Neural cell (in vitro differentiated cells): Measurements from ENCODE around the gene MAGI2. TPM values are rescaled to one million over a fixed set of nuclear protein-coding genes. Genes with fewer than 3 reads are reported as not detected.

Experiments
- H2AFZ ChIP-seq: fragments of 200-600, 300-800 bp; sonication (generic), shearing (Covaris generic); 2 replicates; pipeline ENCODE4 v1.6.0; 2014; ENCODE audit warnings: low read depth, mild to moderate bottlenecking, antibody characterized with exemption, low read length, moderate library complexity
- H3F3A ChIP-seq: fragments of 200-600 bp; shearing (Covaris generic); 2 replicates; pipeline ENCODE4 v1.6.1; 2016; ENCODE audit warnings: mild to moderate bottlenecking, moderate library complexity, mixed read lengths, antibody characterized with exemption, low read length; ENCODE audit not compliant: insufficient read depth, poor library complexity, severe bottlenecking
- H3K27ac ChIP-seq: fragments of 200-600, 300-800 bp; sonication (generic), shearing (Covaris generic); 2 replicates; pipeline ENCODE4 v1.5.1; 2014; ENCODE audit warnings: mild to moderate bottlenecking, low read length, moderate library complexity
- H3K27me3 ChIP-seq: fragments of 300-800, 200-600 bp; sonication (generic), shearing (Covaris generic); 2 replicates; pipeline ENCODE4 v1.6.0; 2014; ENCODE audit warnings: mild to moderate bottlenecking, low read depth, low read length, moderate library complexity; ENCODE audit not compliant: insufficient read depth
- H3K36me3 ChIP-seq: fragments of 300-800, 200-600 bp; sonication (generic), shearing (Covaris generic); 2 replicates; pipeline ENCODE4 v1.5.1; 2014; ENCODE audit warnings: mild to moderate bottlenecking, antibody characterized with exemption, low read length, moderate library complexity; ENCODE audit not compliant: insufficient read depth
- H3K4me2 ChIP-seq: fragments of 300-800, 200-600 bp; sonication (generic), shearing (Covaris generic); 2 replicates; pipeline ENCODE4 v1.6.0; 2014; ENCODE audit warnings: mild to moderate bottlenecking, low read length
- H3K4me3 ChIP-seq: fragments of 300-800, 200-600 bp; sonication (generic), shearing (Covaris generic); 2 replicates; pipeline ENCODE4 v1.5.1; 2014; ENCODE audit warnings: mild to moderate bottlenecking, low read length, moderate library complexity
- H3K79me2 ChIP-seq: fragments of 200-600 bp; shearing (Covaris generic); replicated peaks from 2 replicates; pipeline ENCODE4 v1.6.0; 2014; ENCODE audit warnings: mild to moderate bottlenecking, low read length, moderate library complexity; ENCODE audit not compliant: insufficient read depth
- H3K9ac ChIP-seq: fragments of 300-800, 200-600 bp; sonication (generic), shearing (Covaris generic); 2 replicates; pipeline ENCODE4 v1.6.1; 2016; ENCODE audit warnings: mild to moderate bottlenecking, low read length, mixed read lengths
- H3K9me2 ChIP-seq: fragments of 200-600 bp; shearing (Covaris generic); 2 replicates; pipeline ENCODE4 v1.6.1; 2016; ENCODE audit warnings: mild to moderate bottlenecking, low read length, mixed read lengths; ENCODE audit not compliant: insufficient read depth
- H3K9me3 ChIP-seq: fragments of 200-600, 300-800 bp; sonication (generic), shearing (Covaris generic); 2 replicates; pipeline ENCODE4 v1.6.1; 2016; ENCODE audit warnings: mild to moderate bottlenecking, mixed run types, low read length, moderate library complexity, mixed read lengths
- H4K20me1 ChIP-seq: fragments of 200-600 bp; shearing (Covaris generic); 2 replicates; pipeline ENCODE4 v1.6.1; 2016; ENCODE audit warnings: mild to moderate bottlenecking, mixed run types; ENCODE audit not compliant: insufficient read depth
- EP300 ChIP-seq: fragments of 450-650 bp; conservative IDR thresholded peaks from 2 replicates; pipeline ENCODE4 v1.6.1; 2014; ENCODE audit warnings: antibody characterized with exemption, mild to moderate bottlenecking, moderate library complexity; ENCODE audit not compliant: poor library complexity, severe bottlenecking
- EZH2 ChIP-seq: fragments of 200-600, 300-800 bp; shearing (Covaris generic), sonication (generic); IDR thresholded peaks from 2 replicates; pipeline ENCODE4 v1.6.1; 2014; ENCODE audit warnings: antibody characterized with exemption, low read length, borderline replicate concordance, mild to moderate bottlenecking; ENCODE audit not compliant: insufficient read depth, poor library complexity, severe bottlenecking
- MXI1 ChIP-seq: fragments of 450-650 bp; conservative IDR thresholded peaks from 2 replicates; pipeline ENCODE4 v1.6.1; 2014; ENCODE audit warnings: antibody characterized with exemption, mild to moderate bottlenecking; ENCODE audit not compliant: poor library complexity, severe bottlenecking
- POLR2AphosphoS5 ChIP-seq: IDR thresholded peaks from 2 replicates; pipeline ENCODE4 v1.6.1; 2012
- RAD21 ChIP-seq: fragments of 450-650 bp; conservative IDR thresholded peaks from 2 replicates; pipeline ENCODE4 v1.6.1; 2014; ENCODE audit warnings: antibody characterized with exemption, mild to moderate bottlenecking, moderate library complexity
- SMC3 ChIP-seq: fragments of 450-650 bp; conservative IDR thresholded peaks from 2 replicates; pipeline ENCODE4 v1.6.1; 2014; ENCODE audit warnings: antibody characterized with exemption, mild to moderate bottlenecking, moderate library complexity; ENCODE audit not compliant: poor library complexity
- TAF1 ChIP-seq: IDR thresholded peaks from 2 replicates; pipeline ENCODE4 v1.6.1; 2012; ENCODE audit warnings: low read depth
- polyA plus RNA-seq: library from polyadenylated mRNA; depleted of rRNA; stranded (reverse); fragments of >200 nt; gene quantifications from 2 replicates; pipeline ENCODE4 v1.2.3, GENCODE V29; 2014
- TF ChIP-seq, protein P1 (sequence below): fragments of 450-650 bp; IDR thresholded peaks from 2 replicates; pipeline ENCODE4 v1.5.1; 2014; ENCODE audit warnings: antibody characterized with exemption, mild to moderate bottlenecking, moderate library complexity; ENCODE audit not compliant: poor library complexity, severe bottlenecking
- TF ChIP-seq, protein P2 (sequence below): IDR thresholded peaks from 2 replicates; pipeline ENCODE4 v1.6.1; 2012; ENCODE audit warnings: borderline replicate concordance

The MAGI2 gene
- polyA plus RNA-seq, 1 donor from 2014 or later: 19.3 TPM

DNA sequence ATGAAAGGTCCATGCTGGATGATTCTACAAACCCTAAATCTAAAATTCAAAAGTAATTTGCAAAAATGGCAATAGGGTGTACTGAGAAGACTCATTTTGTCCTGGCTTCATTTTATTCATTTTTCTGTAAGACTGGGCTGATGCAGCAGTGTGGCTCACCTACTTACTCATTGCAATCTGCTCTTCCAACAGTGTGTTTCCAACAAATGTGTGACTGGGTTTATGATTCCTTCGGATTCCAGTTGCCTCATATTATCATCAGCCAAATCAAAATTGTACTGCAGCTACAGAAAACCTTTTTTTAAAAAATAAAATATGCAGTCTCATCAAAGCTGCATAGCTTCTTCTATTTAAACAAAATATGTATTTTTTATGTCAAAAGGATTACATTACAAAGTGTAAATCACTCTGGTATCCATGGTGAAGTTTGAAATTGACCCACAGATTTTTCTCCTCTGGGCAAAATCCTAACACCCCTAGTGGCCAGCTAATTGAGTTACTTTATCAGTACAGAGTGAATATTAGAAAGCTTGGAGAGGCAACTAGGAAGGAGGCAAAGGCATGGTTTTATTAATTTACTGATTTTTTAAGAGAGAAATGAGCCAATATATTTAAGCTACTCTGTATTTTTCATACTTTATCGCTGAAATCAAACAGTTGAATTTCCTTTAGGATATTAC is 390.3 kb downstream of the MAGI2 start:
- no peak overlapping the region for H3K27ac ChIP-seq
- H3K9me2 ChIP-seq: no peaks in the 10 kb centered on the region
- no peaks in the 10 kb centered on the region for H4K20me1 ChIP-seq
- H3K9me3 ChIP-seq: no peaks in the 10 kb centered on the region
- H3K4me3 ChIP-seq: no peak overlapping the region
- H3K36me3 ChIP-seq: no peaks in the 10 kb centered on the region
- no peaks in the 10 kb centered on the region for H3K79me2 ChIP-seq
- H2AFZ ChIP-seq: no peak overlapping the region
- TF ChIP-seq, protein P1, sequence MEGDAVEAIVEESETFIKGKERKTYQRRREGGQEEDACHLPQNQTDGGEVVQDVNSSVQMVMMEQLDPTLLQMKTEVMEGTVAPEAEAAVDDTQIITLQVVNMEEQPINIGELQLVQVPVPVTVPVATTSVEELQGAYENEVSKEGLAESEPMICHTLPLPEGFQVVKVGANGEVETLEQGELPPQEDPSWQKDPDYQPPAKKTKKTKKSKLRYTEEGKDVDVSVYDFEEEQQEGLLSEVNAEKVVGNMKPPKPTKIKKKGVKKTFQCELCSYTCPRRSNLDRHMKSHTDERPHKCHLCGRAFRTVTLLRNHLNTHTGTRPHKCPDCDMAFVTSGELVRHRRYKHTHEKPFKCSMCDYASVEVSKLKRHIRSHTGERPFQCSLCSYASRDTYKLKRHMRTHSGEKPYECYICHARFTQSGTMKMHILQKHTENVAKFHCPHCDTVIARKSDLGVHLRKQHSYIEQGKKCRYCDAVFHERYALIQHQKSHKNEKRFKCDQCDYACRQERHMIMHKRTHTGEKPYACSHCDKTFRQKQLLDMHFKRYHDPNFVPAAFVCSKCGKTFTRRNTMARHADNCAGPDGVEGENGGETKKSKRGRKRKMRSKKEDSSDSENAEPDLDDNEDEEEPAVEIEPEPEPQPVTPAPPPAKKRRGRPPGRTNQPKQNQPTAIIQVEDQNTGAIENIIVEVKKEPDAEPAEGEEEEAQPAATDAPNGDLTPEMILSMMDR: no peak
- TF ChIP-seq TAF1: no peak
- TF ChIP-seq, protein P2, sequence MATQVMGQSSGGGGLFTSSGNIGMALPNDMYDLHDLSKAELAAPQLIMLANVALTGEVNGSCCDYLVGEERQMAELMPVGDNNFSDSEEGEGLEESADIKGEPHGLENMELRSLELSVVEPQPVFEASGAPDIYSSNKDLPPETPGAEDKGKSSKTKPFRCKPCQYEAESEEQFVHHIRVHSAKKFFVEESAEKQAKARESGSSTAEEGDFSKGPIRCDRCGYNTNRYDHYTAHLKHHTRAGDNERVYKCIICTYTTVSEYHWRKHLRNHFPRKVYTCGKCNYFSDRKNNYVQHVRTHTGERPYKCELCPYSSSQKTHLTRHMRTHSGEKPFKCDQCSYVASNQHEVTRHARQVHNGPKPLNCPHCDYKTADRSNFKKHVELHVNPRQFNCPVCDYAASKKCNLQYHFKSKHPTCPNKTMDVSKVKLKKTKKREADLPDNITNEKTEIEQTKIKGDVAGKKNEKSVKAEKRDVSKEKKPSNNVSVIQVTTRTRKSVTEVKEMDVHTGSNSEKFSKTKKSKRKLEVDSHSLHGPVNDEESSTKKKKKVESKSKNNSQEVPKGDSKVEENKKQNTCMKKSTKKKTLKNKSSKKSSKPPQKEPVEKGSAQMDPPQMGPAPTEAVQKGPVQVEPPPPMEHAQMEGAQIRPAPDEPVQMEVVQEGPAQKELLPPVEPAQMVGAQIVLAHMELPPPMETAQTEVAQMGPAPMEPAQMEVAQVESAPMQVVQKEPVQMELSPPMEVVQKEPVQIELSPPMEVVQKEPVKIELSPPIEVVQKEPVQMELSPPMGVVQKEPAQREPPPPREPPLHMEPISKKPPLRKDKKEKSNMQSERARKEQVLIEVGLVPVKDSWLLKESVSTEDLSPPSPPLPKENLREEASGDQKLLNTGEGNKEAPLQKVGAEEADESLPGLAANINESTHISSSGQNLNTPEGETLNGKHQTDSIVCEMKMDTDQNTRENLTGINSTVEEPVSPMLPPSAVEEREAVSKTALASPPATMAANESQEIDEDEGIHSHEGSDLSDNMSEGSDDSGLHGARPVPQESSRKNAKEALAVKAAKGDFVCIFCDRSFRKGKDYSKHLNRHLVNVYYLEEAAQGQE: no peak
- TF ChIP-seq RAD21: no peak
- no peak for TF ChIP-seq EP300
- no peak for TF ChIP-seq EZH2
- no peak for TF ChIP-seq SMC3
- TF ChIP-seq MXI1: no peak
- no peak for TF ChIP-seq POLR2AphosphoS5
- H3F3A ChIP-seq: no peaks in the 10 kb centered on the region
- no peaks in the 10 kb centered on the region for H3K27me3 ChIP-seq
- no peak overlapping the region for H3K9ac ChIP-seq
- H3K4me2 ChIP-seq: no peak overlapping the region

DNA sequence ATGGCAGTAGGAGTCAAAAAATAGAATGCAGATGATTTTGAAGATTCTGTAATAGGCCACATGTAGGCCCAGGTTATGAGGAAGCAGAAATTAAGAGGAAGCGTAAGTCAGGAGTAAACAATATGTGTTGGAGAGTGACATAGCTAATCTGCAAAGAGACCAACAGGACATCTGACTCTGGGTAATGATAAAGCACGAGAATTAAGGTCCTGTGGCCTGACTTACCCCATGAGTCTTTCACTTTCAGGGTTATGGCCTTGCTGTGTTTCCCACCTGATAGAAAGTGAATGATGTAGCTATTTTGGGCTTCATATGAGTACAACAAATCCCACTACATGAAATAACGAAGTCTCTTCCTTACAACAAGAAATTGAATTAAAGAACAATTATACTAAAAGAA is 393.0 kb downstream of the MAGI2 start:
- no peaks in the 10 kb centered on the region for H4K20me1 ChIP-seq
- no peaks in the 10 kb centered on the region for H3K36me3 ChIP-seq
- no peaks in the 10 kb centered on the region for H3K79me2 ChIP-seq
- no peaks in the 10 kb centered on the region for H3K9me2 ChIP-seq
- no peak overlapping the region for H3K4me2 ChIP-seq
- no peak overlapping the region for H3K9ac ChIP-seq
- H3K27me3 ChIP-seq: no peaks in the 10 kb centered on the region
- no peak overlapping the region for H3K4me3 ChIP-seq
- no peak overlapping the region for H2AFZ ChIP-seq
- no peak overlapping the region for H3K27ac ChIP-seq
- H3F3A ChIP-seq: no peaks in the 10 kb centered on the region
- TF ChIP-seq, protein P1: no peak
- no peak for TF ChIP-seq RAD21
- no peaks in the 10 kb centered on the region for H3K9me3 ChIP-seq
